22Rv1 (cell line): ENCODE data around the gene CGNL1.

Experiments
- ZFX ChIP-seq: fragments of 450-650 bp; IDR thresholded peaks from 2 replicates; pipeline ENCODE4 v1.6.1; 2017; ENCODE audit warnings: antibody characterized with exemption, borderline replicate concordance
- TF ChIP-seq, protein P1 (sequence below): fragments of 450-650 bp; IDR thresholded peaks from 2 replicates; pipeline ENCODE4 v1.5.1; 2017; ENCODE audit warnings: mild to moderate bottlenecking

DNA sequence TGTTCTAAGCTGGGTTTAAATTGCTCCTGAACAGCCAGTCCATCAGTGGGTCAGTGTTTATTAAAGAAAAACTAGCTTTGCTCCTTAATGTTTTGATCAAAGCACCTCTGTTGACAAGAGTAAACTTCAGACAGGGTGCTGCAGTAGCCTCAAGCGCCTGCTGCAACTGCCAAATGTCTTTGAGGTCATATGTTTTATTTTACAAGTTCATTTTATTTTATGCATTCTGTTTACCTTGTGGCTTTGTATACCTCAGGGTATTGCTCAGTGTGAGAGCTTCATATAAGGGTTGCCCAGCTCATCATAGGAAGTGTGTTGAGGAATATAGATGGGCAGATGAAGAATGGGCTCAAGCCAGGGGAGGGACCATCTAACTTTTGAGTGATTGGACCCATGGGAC lies 223.9 kb downstream of the CGNL1 start:
- TF ChIP-seq, protein P1, sequence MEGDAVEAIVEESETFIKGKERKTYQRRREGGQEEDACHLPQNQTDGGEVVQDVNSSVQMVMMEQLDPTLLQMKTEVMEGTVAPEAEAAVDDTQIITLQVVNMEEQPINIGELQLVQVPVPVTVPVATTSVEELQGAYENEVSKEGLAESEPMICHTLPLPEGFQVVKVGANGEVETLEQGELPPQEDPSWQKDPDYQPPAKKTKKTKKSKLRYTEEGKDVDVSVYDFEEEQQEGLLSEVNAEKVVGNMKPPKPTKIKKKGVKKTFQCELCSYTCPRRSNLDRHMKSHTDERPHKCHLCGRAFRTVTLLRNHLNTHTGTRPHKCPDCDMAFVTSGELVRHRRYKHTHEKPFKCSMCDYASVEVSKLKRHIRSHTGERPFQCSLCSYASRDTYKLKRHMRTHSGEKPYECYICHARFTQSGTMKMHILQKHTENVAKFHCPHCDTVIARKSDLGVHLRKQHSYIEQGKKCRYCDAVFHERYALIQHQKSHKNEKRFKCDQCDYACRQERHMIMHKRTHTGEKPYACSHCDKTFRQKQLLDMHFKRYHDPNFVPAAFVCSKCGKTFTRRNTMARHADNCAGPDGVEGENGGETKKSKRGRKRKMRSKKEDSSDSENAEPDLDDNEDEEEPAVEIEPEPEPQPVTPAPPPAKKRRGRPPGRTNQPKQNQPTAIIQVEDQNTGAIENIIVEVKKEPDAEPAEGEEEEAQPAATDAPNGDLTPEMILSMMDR, result no peak
- no peak for TF ChIP-seq ZFX
